WTC11 (cell line): Measurements from ENCODE around the gene CPNE1. TPM values are rescaled to one million over a fixed set of nuclear protein-coding genes. Genes with fewer than 3 reads are reported as not detected.
A peak's percentile ranks its signal among the peaks of the same experiment; 100 is the strongest.

Experiments used
- CBFB ChIP-seq: sonication (generic); formaldehyde crosslinking; IDR thresholded peaks from 2 replicates; pipeline ENCODE4 v1.8.1; 2022; ENCODE audit warnings: mild to moderate bottlenecking, low read depth, missing genetic modification reagents
- CREB1 ChIP-seq: sonication (generic); formaldehyde crosslinking; IDR thresholded peaks from 2 replicates; pipeline ENCODE4 v1.8.0; 2023; ENCODE audit warnings: mild to moderate bottlenecking, missing genetic modification reagents
- CREM ChIP-seq: sonication (generic); formaldehyde crosslinking; IDR thresholded peaks from 2 replicates; pipeline ENCODE4 v1.8.1; 2022; ENCODE audit warnings: mild to moderate bottlenecking, missing genetic modification reagents, moderate library complexity
- ELF4 ChIP-seq: sonication (generic); formaldehyde crosslinking; IDR thresholded peaks from 2 replicates; pipeline ENCODE4 v1.8.1; 2022; ENCODE audit warnings: low read depth, mild to moderate bottlenecking, moderate library complexity, missing genetic modification reagents
- EMX1 ChIP-seq: fragments of 250-450 bp; sonication (Bioruptor Pico); IDR thresholded peaks from 2 replicates; pipeline ENCODE4 v1.8.0; 2021; ENCODE audit warnings: mild to moderate bottlenecking
- ESRRA ChIP-seq: sonication (generic); formaldehyde crosslinking; IDR thresholded peaks from 2 replicates; pipeline ENCODE4 v1.8.1; 2022; ENCODE audit warnings: mild to moderate bottlenecking, missing genetic modification reagents, borderline replicate concordance
- IRF2 ChIP-seq: sonication (generic); formaldehyde crosslinking; IDR thresholded peaks from 2 replicates; pipeline ENCODE4 v1.8.0; 2022; ENCODE audit warnings: low read depth, missing genetic modification reagents, borderline replicate concordance
- JAZF1 ChIP-seq: fragments of 250-450 bp; sonication (Bioruptor Pico); IDR thresholded peaks from 2 replicates; pipeline ENCODE4 v1.9.0; 2021; ENCODE audit warnings: moderate library complexity, mild to moderate bottlenecking, inconsistent platforms
- MXD4 ChIP-seq: fragments of 250-450 bp; sonication (Bioruptor Pico); IDR thresholded peaks from 2 replicates; pipeline ENCODE4 v1.8.0; 2021; ENCODE audit warnings: mild to moderate bottlenecking, moderate library complexity, borderline replicate concordance
- MYBL2 ChIP-seq: sonication (generic); formaldehyde crosslinking; IDR thresholded peaks from 2 replicates; pipeline ENCODE4 v1.8.1; 2023; ENCODE audit warnings: mild to moderate bottlenecking, moderate library complexity, missing genetic modification reagents
- NR2C2 ChIP-seq: sonication (generic); formaldehyde crosslinking; IDR thresholded peaks from 2 replicates; pipeline ENCODE4 v1.8.0; 2022; ENCODE audit warnings: mild to moderate bottlenecking, missing genetic modification reagents
- SMAD3 ChIP-seq: sonication (generic); formaldehyde crosslinking; IDR thresholded peaks from 2 replicates; pipeline ENCODE4 v1.8.0; 2022; ENCODE audit warnings: missing genetic modification reagents, mild to moderate bottlenecking, borderline replicate concordance
- SOX15 ChIP-seq: fragments of 250-450 bp; sonication (Bioruptor Pico); IDR thresholded peaks from 2 replicates; pipeline ENCODE4 v1.9.0; 2021; ENCODE audit warnings: mild to moderate bottlenecking
- TP53 ChIP-seq: sonication (generic); formaldehyde crosslinking; IDR thresholded peaks from 2 replicates; pipeline ENCODE4 v1.8.1; 2023; ENCODE audit warnings: mild to moderate bottlenecking, missing genetic modification reagents
- ZNF138 ChIP-seq: sonication (generic); formaldehyde crosslinking; conservative IDR thresholded peaks from 2 replicates; pipeline ENCODE4 v1.8.1; 2022; ENCODE audit warnings: mild to moderate bottlenecking, moderate library complexity, missing genetic modification reagents
- ZNF317 ChIP-seq: sonication (generic); formaldehyde crosslinking; IDR thresholded peaks from 2 replicates; pipeline ENCODE4 v1.8.1; 2023; ENCODE audit warnings: low read depth, mild to moderate bottlenecking, moderate library complexity, missing genetic modification reagents, borderline replicate concordance
- ZNF416 ChIP-seq: fragments of 250-450 bp; sonication (Bioruptor Pico); IDR thresholded peaks from 2 replicates; pipeline ENCODE4 v1.9.0; 2021; ENCODE audit warnings: mild to moderate bottlenecking, inconsistent platforms
- ZNF423 ChIP-seq: fragments of 250-450 bp; sonication (Bioruptor Pico); IDR thresholded peaks from 2 replicates; pipeline ENCODE4 v2.1.2; 2022; ENCODE audit warnings: mild to moderate bottlenecking, moderate library complexity
- ZNF671 ChIP-seq: fragments of 250-450 bp; sonication (Bioruptor Pico); IDR thresholded peaks from 2 replicates; pipeline ENCODE4 v1.8.0; 2021; ENCODE audit warnings: mild to moderate bottlenecking
- total RNA-seq: library from RNA; stranded (reverse); gene quantifications from 3 replicates; pipeline ENCODE4 v1.2.3, GENCODE V29; 2021
- TF ChIP-seq, protein P1 (sequence below): sonication (generic); formaldehyde crosslinking; IDR thresholded peaks from 2 replicates; pipeline ENCODE4 v1.8.1; 2022; ENCODE audit warnings: low read depth, mild to moderate bottlenecking, moderate library complexity, missing genetic modification reagents, borderline replicate concordance
- TF ChIP-seq, protein P2 (sequence below): sonication (generic); formaldehyde crosslinking; IDR thresholded peaks from 2 replicates; pipeline ENCODE4 v1.8.1; 2023; ENCODE audit warnings: mild to moderate bottlenecking, missing genetic modification reagents, moderate library complexity
- TF ChIP-seq, protein P3 (sequence below): sonication (generic); formaldehyde crosslinking; IDR thresholded peaks from 2 replicates; pipeline ENCODE4 v1.8.0; 2023; ENCODE audit warnings: missing genetic modification reagents
- TF ChIP-seq, protein P4 (sequence below): sonication (generic); formaldehyde crosslinking; IDR thresholded peaks from 2 replicates; pipeline ENCODE4 v1.8.1; 2022; ENCODE audit warnings: mild to moderate bottlenecking, moderate library complexity, missing genetic modification reagents
- TF ChIP-seq, protein P5 (sequence below): sonication (generic); formaldehyde crosslinking; IDR thresholded peaks from 2 replicates; pipeline ENCODE4 v1.8.1; 2023; ENCODE audit warnings: mild to moderate bottlenecking, missing genetic modification reagents
- TF ChIP-seq, protein P6 (sequence below): sonication (generic); formaldehyde crosslinking; IDR thresholded peaks from 2 replicates; pipeline ENCODE4 v1.8.1; 2022; ENCODE audit warnings: mild to moderate bottlenecking, missing genetic modification reagents, moderate library complexity, borderline replicate concordance
- TF ChIP-seq, protein P7 (sequence below): fragments of 250-450 bp; sonication (Bioruptor Pico); IDR thresholded peaks from 2 replicates; pipeline ENCODE4 v1.9.0; 2021; ENCODE audit warnings: moderate library complexity, mild to moderate bottlenecking, inconsistent platforms, borderline replicate concordance
- TF ChIP-seq, protein P8 (sequence below): fragments of 250-450 bp; sonication (Bioruptor Pico); IDR thresholded peaks from 2 replicates; pipeline ENCODE4 v1.8.0; 2021; ENCODE audit warnings: mild to moderate bottlenecking
- TF ChIP-seq, protein P9 (sequence below): fragments of 250-450 bp; sonication (Bioruptor Pico); IDR thresholded peaks from 2 replicates; pipeline ENCODE4 v1.9.0; 2021; ENCODE audit warnings: mild to moderate bottlenecking
- TF ChIP-seq, protein P10 (sequence below): sonication (generic); formaldehyde crosslinking; IDR thresholded peaks from 2 replicates; pipeline ENCODE4 v1.8.0; 2022; ENCODE audit warnings: mild to moderate bottlenecking, missing genetic modification reagents

CPNE1 gene
- total RNA-seq, 1 experiment from 2014 or later: 312 TPM

DNA sequence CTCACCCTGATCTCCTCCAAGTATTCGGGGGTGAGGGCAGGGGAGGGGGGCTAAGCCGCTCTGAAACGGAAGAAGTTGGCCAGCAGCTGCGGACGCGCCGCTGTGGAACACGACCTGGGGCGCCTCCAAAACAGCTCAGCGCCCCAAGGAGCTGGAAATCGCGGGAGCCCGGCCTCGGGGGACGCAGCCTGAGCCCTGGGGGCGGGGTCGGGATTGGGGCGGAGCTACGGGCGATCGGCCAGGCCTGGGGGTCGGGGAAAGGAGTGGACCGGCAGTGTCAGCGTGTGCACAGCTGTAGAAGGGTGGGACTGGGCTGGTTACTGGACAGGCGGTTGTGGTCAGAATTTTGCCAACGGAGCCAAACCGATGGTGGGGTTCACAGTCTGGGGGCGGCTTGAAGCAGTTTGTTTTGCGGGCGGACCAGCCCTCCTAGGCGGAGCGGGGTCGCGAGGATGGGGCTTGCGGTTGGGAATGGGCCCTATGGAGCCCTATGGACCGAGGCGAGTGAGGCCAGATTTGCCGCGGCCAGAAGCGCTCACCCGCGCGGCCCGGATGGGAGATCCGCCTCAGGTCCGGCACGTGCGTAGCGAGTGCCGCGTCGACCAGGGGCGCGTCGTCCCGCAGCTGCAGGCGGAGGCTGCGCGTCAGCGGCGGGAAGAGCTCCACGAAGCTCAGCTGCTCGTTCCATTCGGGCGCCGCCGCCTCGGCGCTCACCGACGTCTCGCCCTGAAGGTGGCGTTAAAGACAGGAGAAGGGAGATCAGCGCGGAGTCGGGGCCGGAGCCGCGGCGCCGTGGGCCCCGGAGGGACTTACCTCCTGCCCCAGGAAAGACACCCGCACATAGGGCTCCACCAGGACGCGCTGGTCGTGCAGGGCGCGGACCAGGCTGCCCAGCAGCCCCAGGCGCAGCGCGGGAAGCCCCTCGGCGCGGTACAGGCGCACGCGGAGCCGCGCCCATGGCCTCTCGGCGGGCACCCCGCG, 63.4 kb downstream of the CPNE1 start (continued):
- TF ChIP-seq, protein P1, sequence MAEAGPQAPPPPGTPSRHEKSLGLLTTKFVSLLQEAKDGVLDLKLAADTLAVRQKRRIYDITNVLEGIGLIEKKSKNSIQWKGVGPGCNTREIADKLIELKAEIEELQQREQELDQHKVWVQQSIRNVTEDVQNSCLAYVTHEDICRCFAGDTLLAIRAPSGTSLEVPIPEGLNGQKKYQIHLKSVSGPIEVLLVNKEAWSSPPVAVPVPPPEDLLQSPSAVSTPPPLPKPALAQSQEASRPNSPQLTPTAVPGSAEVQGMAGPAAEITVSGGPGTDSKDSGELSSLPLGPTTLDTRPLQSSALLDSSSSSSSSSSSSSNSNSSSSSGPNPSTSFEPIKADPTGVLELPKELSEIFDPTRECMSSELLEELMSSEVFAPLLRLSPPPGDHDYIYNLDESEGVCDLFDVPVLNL: peak; percentile 96
- TF ChIP-seq CREM (CRISPR knock-in tag) (peak; percentile 85), JAZF1 (no peak), ZNF317 (CRISPR knock-in tag) (0 out of 2 replicates have a peak, but pooled peaks have one; percentile 71), CBFB (no peak), ELF4 (CRISPR knock-in tag) (peak; percentile 78; the same call in 1 of the 2 replicates), ESRRA (peak; percentile 99), TP53 (CRISPR knock-in tag) (peak; percentile 97), NR2C2 (CRISPR knock-in tag) (peak; percentile 90), IRF2 (CRISPR knock-in tag) (peak; percentile 91), SMAD3 (CRISPR knock-in tag) (peak; percentile 99), ZNF138 (0 out of 2 replicates have a peak, but pooled peaks have one; percentile 75), ZNF423 (CRISPR knock-in tag) (no peak), SOX15 (CRISPR knock-in tag) (no peak), CREB1 (CRISPR knock-in tag) (peak; percentile 97), MXD4 (CRISPR knock-in tag) (no peak), MYBL2 (CRISPR knock-in tag) (peak; percentile 99), ZNF416 (no peak), ZNF671 (CRISPR knock-in tag) (no peak), EMX1 (no peak)
- TF ChIP-seq, protein P2, sequence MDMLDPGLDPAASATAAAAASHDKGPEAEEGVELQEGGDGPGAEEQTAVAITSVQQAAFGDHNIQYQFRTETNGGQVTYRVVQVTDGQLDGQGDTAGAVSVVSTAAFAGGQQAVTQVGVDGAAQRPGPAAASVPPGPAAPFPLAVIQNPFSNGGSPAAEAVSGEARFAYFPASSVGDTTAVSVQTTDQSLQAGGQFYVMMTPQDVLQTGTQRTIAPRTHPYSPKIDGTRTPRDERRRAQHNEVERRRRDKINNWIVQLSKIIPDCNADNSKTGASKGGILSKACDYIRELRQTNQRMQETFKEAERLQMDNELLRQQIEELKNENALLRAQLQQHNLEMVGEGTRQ (CRISPR knock-in tag): peak; percentile 57
- TF ChIP-seq, protein P3, sequence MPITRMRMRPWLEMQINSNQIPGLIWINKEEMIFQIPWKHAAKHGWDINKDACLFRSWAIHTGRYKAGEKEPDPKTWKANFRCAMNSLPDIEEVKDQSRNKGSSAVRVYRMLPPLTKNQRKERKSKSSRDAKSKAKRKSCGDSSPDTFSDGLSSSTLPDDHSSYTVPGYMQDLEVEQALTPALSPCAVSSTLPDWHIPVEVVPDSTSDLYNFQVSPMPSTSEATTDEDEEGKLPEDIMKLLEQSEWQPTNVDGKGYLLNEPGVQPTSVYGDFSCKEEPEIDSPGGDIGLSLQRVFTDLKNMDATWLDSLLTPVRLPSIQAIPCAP: peak; percentile 98
- TF ChIP-seq, protein P4, sequence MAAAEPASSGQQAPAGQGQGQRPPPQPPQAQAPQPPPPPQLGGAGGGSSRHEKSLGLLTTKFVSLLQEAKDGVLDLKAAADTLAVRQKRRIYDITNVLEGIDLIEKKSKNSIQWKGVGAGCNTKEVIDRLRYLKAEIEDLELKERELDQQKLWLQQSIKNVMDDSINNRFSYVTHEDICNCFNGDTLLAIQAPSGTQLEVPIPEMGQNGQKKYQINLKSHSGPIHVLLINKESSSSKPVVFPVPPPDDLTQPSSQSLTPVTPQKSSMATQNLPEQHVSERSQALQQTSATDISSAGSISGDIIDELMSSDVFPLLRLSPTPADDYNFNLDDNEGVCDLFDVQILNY (CRISPR knock-in tag): peak; percentile 96
- TF ChIP-seq, protein P5, sequence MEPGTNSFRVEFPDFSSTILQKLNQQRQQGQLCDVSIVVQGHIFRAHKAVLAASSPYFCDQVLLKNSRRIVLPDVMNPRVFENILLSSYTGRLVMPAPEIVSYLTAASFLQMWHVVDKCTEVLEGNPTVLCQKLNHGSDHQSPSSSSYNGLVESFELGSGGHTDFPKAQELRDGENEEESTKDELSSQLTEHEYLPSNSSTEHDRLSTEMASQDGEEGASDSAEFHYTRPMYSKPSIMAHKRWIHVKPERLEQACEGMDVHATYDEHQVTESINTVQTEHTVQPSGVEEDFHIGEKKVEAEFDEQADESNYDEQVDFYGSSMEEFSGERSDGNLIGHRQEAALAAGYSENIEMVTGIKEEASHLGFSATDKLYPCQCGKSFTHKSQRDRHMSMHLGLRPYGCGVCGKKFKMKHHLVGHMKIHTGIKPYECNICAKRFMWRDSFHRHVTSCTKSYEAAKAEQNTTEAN (CRISPR knock-in tag): peak; percentile 99
- TF ChIP-seq, protein P6, sequence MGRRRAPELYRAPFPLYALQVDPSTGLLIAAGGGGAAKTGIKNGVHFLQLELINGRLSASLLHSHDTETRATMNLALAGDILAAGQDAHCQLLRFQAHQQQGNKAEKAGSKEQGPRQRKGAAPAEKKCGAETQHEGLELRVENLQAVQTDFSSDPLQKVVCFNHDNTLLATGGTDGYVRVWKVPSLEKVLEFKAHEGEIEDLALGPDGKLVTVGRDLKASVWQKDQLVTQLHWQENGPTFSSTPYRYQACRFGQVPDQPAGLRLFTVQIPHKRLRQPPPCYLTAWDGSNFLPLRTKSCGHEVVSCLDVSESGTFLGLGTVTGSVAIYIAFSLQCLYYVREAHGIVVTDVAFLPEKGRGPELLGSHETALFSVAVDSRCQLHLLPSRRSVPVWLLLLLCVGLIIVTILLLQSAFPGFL (CRISPR knock-in tag): peak; percentile 98; the same call in 1 of the 2 replicates
- TF ChIP-seq, protein P7, sequence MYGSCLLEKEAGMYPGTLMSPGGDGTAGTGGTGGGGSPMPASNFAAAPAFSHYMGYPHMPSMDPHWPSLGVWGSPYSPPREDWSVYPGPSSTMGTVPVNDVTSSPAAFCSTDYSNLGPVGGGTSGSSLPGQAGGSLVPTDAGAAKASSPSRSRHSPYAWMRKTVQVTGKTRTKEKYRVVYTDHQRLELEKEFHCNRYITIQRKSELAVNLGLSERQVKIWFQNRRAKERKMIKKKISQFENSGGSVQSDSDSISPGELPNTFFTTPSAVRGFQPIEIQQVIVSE (CRISPR knock-in tag): no peak
- TF ChIP-seq, protein P8, sequence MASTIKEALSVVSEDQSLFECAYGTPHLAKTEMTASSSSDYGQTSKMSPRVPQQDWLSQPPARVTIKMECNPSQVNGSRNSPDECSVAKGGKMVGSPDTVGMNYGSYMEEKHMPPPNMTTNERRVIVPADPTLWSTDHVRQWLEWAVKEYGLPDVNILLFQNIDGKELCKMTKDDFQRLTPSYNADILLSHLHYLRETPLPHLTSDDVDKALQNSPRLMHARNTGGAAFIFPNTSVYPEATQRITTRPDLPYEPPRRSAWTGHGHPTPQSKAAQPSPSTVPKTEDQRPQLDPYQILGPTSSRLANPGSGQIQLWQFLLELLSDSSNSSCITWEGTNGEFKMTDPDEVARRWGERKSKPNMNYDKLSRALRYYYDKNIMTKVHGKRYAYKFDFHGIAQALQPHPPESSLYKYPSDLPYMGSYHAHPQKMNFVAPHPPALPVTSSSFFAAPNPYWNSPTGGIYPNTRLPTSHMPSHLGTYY (CRISPR knock-in tag): no peak
- TF ChIP-seq, protein P9, sequence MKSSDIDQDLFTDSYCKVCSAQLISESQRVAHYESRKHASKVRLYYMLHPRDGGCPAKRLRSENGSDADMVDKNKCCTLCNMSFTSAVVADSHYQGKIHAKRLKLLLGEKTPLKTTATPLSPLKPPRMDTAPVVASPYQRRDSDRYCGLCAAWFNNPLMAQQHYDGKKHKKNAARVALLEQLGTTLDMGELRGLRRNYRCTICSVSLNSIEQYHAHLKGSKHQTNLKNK: no peak
- TF ChIP-seq, protein P10, sequence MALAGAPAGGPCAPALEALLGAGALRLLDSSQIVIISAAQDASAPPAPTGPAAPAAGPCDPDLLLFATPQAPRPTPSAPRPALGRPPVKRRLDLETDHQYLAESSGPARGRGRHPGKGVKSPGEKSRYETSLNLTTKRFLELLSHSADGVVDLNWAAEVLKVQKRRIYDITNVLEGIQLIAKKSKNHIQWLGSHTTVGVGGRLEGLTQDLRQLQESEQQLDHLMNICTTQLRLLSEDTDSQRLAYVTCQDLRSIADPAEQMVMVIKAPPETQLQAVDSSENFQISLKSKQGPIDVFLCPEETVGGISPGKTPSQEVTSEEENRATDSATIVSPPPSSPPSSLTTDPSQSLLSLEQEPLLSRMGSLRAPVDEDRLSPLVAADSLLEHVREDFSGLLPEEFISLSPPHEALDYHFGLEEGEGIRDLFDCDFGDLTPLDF: peak; percentile 96
